ENCODE data around the gene ANO5. TPM values are rescaled to one million over a fixed set of nuclear protein-coding genes. Genes with fewer than 3 reads are reported as not detected.

ANO5 gene, protein sequence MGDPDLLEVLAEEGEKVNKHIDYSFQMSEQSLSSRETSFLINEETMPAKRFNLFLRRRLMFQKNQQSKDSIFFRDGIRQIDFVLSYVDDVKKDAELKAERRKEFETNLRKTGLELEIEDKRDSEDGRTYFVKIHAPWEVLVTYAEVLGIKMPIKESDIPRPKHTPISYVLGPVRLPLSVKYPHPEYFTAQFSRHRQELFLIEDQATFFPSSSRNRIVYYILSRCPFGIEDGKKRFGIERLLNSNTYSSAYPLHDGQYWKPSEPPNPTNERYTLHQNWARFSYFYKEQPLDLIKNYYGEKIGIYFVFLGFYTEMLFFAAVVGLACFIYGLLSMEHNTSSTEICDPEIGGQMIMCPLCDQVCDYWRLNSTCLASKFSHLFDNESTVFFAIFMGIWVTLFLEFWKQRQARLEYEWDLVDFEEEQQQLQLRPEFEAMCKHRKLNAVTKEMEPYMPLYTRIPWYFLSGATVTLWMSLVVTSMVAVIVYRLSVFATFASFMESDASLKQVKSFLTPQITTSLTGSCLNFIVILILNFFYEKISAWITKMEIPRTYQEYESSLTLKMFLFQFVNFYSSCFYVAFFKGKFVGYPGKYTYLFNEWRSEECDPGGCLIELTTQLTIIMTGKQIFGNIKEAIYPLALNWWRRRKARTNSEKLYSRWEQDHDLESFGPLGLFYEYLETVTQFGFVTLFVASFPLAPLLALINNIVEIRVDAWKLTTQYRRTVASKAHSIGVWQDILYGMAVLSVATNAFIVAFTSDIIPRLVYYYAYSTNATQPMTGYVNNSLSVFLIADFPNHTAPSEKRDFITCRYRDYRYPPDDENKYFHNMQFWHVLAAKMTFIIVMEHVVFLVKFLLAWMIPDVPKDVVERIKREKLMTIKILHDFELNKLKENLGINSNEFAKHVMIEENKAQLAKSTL
- 0.44 and 0.75 TPM in 2 replicates for total RNA-seq

DNA sequence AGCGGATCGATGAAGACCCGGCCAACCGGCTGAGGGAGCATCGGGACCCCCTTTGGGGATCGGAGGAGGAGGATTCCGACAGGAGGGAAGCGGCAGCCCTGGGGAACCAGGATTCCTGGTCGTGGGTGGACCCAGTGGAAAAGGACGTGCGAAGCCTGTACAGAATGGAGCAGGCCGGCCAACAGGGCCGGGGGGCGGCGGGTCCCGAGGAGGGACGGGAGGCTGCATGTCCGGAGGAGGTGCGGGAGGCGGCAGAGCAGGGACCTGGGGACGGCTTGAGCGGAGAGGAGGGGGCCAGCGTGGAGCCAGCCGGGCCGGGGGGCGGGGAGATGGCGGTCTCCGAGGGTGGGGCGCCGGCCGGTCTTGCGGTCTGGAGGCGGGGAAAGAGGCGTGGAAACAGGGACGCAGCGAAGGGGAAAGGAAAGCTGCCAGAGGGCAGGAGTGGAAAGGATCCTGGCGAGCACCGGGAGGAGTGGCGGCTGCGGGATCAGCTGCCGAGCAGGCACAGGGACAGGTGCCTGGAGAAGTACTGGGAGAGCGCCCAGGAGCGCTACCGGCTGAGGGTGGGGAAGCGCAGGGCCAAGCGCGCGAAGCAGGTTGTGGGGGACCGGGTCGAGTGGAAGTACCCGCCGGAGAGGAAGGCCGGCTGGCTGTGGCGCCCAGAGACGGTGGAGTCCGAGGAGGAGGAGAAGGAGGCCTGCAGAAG, at the start of gene ANO5:
ANO5 (plus strand) TSS at position 444 of the 706 bp plus-strand sequence. CDS start 408 bp downstream, outside the sequence.

Other genes starting within 250 kb of the ANO5 start
- gene SLC17A6, start 145.3 kb downstream of the ANO5 start, total RNA-seq: not detected in 2 replicates